BE2C (cell line): ENCODE measurements around the gene PODXL2.

Experiments used
- DNase-seq: peaks from one replicate; pipeline ENCODE4 v3.0.0-alpha.2; 2020
- H3K27me3 ChIP-seq: fragments of 250-450 bp; sonication (Bioruptor Pico); 2 replicates; pipeline ENCODE4 v1.5.1; 2020; ENCODE audit warnings: mild to moderate bottlenecking
- H3K36me3 ChIP-seq: fragments of 250-450 bp; sonication (Bioruptor Pico); 2 replicates; pipeline ENCODE4 v1.5.1; 2020; ENCODE audit warnings: mild to moderate bottlenecking
- H3K4me1 ChIP-seq: fragments of 250-450 bp; sonication (Bioruptor Pico); 2 replicates; pipeline ENCODE4 v1.5.1; 2020
- H3K4me3 ChIP-seq: 2 replicates; pipeline ENCODE4 v1.5.1; 2011; ENCODE audit warnings: low read depth, low read length
- H3K9me3 ChIP-seq: fragments of 250-450 bp; sonication (Bioruptor Pico); 2 replicates; pipeline ENCODE4 v1.5.1; 2020
- TF ChIP-seq, protein P1 (sequence below): IDR thresholded peaks from 2 replicates; pipeline ENCODE4 v1.5.1; 2012; ENCODE audit warnings: mild to moderate bottlenecking, low read depth, low read length

Gene PODXL2

DNA sequence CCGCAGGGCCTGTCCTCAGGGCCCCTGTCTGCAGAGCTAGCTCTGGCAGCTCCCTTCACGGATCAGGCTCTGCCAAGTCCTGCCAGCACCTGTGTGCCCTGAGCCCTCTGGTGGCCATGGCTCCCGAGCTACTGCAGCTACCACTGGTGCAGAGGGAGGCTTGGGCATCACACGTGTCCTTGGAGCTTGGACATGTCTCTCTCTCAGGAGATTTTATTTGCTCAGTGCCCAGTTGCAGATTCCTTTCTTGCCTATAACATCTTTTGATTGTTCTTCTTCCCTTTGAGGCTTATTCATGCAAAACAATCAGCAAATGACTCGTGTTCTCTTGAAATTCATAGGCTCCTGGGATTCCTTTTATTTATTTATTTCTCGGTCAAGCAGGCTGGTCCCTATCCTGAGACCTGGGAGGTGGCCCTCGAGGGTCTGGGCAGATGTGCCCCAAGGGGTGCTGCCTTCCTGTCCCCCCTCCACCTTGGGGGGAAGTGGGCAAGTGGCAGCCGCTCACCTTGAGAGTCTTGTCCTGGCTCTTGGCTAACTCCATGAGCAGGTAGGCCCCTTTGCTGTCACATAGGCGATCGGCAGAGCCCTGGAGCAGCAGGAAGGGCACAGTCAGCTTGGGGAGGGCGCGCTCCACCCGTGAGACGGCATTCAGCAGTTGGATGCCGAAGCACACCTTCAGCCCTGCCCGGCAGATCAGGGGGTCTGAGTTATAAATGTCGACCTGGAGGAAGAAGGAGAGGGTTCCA, 65.7 kb downstream of the PODXL2 start:
- no peaks in the 10 kb centered on the region for H3K36me3 ChIP-seq
- peak; percentile 77 for DNase-seq
- TF ChIP-seq, protein P1, sequence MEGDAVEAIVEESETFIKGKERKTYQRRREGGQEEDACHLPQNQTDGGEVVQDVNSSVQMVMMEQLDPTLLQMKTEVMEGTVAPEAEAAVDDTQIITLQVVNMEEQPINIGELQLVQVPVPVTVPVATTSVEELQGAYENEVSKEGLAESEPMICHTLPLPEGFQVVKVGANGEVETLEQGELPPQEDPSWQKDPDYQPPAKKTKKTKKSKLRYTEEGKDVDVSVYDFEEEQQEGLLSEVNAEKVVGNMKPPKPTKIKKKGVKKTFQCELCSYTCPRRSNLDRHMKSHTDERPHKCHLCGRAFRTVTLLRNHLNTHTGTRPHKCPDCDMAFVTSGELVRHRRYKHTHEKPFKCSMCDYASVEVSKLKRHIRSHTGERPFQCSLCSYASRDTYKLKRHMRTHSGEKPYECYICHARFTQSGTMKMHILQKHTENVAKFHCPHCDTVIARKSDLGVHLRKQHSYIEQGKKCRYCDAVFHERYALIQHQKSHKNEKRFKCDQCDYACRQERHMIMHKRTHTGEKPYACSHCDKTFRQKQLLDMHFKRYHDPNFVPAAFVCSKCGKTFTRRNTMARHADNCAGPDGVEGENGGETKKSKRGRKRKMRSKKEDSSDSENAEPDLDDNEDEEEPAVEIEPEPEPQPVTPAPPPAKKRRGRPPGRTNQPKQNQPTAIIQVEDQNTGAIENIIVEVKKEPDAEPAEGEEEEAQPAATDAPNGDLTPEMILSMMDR: peak; percentile 60
- peaks cover 16% of the 10 kb centered on the region for H3K4me1 ChIP-seq
- H3K9me3 ChIP-seq: no peaks in the 10 kb centered on the region
- H3K4me3 ChIP-seq: no peak overlapping the region
- H3K27me3 ChIP-seq: no peaks in the 10 kb centered on the region

DNA sequence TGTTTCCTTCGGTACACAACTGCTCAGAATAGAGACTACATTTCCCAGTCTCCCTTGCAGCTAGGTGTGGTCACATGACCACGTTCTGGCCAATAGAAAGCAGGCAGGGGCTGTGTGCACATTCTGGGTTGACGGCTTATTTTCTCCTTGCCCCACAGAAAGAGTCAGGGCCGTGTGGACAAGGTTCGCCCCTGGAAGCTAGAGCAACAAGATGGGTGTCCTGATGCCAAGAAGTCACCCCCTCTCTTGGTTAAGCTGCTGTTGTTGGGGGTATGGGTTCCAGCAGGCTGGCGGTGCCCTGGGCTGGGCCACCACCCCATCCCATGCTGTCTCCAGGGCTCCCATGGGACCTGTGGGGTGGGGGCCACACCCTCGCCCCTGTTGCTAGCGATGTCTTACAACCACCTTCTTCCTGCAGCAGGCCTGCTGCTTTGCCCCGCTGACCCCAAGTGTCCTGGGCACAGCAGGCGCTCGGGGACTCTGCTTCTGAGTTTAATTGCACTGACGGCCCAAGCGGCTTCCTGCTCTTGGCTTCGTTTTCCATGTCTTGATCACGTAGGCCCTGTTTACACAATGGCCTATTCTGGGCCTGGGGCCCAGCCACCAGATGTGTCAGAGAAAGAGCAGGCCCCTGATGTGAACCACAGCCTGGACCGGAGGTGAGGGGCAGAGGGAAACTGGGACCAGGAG, 68.7 kb downstream of the PODXL2 start:
- Histone ChIP-seq H3K4me3 (peak overlapping the region; percentile 42), H3K4me1 (peaks cover 16% of the 10 kb centered on the region), H3K36me3 (no peaks in the 10 kb centered on the region), H3K27me3 (no peaks in the 10 kb centered on the region), H3K9me3 (no peaks in the 10 kb centered on the region)
- TF ChIP-seq, protein P1: no peak
- peak; percentile 82 for DNase-seq

DNA sequence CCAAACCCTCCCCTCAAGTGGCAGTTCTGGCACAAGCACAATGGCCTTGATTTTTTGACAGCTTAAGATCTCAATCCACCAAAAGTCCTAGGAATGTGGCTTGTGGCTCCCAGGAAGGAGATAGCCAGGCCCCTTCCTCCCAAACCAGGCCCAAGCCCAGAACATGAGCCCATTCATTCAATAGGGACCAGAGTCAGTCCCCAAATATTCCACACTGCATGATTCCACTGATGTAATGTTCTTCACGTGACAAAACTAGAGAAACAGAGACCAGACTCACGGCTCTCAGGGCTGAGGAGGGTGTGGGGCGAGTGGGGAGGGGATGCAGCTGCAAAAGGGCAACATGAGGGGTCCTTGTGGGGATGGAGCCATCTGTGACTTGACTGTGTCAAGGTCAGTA, 69.3 kb downstream of the PODXL2 start:
- Histone ChIP-seq H3K27me3 (no peaks in the 10 kb centered on the region), H3K36me3 (no peaks in the 10 kb centered on the region), H3K4me3 (no peak overlapping the region; the same call in 1 of the 2 replicates), H3K9me3 (no peaks in the 10 kb centered on the region), H3K4me1 (peaks cover 16% of the 10 kb centered on the region)
- TF ChIP-seq, protein P1: no peak
- DNase-seq: peak; percentile 0

DNA sequence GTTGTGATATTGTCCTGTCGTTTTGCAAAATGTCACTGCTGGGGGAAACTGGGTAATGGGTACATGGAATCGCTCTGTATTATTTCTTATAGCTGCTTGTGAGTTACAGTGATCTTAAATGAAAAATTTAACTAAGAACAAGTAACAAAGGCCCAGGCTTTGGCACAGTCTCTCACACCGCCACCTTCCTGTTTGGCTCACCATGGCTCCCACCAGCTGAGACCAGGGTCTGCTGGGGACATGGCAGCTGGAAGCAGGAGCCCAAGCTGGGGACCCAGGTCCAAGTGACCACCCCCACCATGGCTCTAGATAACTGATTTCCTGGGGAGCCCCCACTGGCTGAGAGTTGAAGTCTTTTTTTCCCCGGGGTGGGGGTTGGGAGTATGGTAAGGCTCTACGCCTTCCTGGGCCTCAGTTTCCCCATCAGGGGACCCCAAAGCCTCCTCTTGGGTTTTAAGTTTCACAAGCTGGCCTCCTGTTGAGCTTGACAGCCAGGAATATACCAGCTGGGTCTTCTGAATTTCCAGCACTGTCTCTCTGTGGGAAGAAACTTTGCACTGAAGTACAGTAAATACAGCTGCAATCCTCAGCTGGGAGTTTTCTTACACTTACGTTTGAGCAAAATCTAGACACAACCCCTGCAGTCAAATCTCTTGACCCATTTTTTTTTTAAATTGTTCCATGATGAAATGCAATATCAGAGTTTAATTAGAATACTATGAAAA, 69.9 kb downstream of the PODXL2 start:
- Histone ChIP-seq H3K4me1 (peaks cover 16% of the 10 kb centered on the region), H3K9me3 (no peaks in the 10 kb centered on the region), H3K27me3 (no peaks in the 10 kb centered on the region), H3K36me3 (no peaks in the 10 kb centered on the region), H3K4me3 (no peak overlapping the region)
- DNase-seq: peak; percentile 2
- TF ChIP-seq, protein P1: no peak

DNA sequence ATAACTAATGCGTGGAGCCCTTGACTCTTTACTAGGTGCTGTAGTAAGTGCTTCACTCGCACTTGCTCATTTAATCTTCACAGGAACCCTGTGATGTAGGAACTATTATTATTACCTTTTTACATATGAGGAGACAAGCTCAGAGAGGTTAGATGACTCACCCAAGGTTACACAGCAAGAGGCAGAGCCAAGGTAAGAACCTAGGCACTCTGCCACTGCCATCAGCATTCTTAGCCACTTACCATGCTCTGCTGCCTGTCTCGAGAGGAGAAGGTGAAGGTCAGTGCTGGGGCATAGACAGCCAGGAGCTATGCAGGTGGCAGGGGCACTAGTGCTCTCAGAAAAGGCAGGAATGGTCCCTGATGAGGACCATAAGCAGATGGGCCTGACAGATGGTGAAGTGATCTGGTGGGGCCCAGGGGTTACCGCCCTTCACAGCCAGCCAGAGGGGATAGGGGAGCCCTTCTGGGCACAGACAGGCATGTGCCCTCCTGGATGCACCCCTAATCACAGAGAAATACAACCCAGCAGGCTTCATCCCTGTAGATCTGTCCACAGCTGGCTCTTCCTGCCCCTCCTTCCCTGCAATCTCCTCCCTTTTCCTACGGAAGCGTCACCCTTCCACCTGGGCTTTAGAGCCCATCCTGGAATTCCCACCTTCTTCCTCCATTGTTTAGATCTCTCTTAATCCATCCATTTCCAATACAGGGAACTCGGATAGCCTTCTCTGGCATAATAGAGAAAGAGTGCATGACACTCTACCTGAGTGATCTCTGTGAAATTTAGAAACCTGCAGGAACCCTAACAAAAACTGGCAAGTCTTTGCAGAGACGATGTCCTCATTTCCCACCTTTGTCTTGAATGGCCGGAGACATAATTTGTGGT, 70.7 kb downstream of the PODXL2 start:
- Histone ChIP-seq H3K9me3 (no peaks in the 10 kb centered on the region), H3K27me3 (no peaks in the 10 kb centered on the region), H3K36me3 (no peaks in the 10 kb centered on the region), H3K4me3 (no peak overlapping the region), H3K4me1 (peaks cover 16% of the 10 kb centered on the region)
- no peak for DNase-seq
- TF ChIP-seq, protein P1: no peak
